ENCODE measurements around the gene NME7.

Gene NME7

DNA sequence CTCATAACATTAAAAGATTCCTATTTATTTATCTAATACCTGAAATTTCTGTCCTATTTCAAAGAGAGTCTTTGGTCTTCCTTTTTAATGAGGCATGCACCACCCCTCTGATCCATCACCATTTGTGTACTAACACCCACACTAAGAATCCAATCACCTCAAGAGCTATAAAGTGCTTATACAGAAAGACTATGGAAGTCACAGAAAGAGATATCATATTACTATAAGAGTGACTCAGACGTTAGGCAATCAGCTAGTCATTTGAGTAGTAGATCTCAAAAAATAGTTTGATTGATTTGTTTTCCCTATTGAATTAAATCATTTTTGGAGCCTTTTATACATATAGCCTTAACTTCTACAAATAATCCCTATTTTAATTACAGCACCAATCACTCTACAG, 46.1 kb downstream of the NME7 start:
- H3K9me3 ChIP-seq: no peaks in the 10 kb centered on the region
- TF ChIP-seq, protein P1, sequence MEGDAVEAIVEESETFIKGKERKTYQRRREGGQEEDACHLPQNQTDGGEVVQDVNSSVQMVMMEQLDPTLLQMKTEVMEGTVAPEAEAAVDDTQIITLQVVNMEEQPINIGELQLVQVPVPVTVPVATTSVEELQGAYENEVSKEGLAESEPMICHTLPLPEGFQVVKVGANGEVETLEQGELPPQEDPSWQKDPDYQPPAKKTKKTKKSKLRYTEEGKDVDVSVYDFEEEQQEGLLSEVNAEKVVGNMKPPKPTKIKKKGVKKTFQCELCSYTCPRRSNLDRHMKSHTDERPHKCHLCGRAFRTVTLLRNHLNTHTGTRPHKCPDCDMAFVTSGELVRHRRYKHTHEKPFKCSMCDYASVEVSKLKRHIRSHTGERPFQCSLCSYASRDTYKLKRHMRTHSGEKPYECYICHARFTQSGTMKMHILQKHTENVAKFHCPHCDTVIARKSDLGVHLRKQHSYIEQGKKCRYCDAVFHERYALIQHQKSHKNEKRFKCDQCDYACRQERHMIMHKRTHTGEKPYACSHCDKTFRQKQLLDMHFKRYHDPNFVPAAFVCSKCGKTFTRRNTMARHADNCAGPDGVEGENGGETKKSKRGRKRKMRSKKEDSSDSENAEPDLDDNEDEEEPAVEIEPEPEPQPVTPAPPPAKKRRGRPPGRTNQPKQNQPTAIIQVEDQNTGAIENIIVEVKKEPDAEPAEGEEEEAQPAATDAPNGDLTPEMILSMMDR (IDR thresholded peaks at IDR 0.05): no peak
- no peak overlapping the region for H3K4me3 ChIP-seq (ENCODE audit: low read depth in 1 of 2, low read length in 1 of 2)

GRCh38 chr1:169318536-169319244, 48.9 kb downstream of the NME7 start:
- Histone ChIP-seq H3K36me3 (no peaks in the 10 kb centered on the region), H3K27ac (no peak overlapping the region), H3K4me3 (ENCODE audit: low read depth in 1 of 2, low read length in 1 of 2) (no peak overlapping the region), H3K4me1 (ENCODE audit: control insufficient read depth in 1 of 2, insufficient read depth in 1 of 2, low read depth in 1 of 2, low read length in 1 of 2) (no peaks in the 10 kb centered on the region), H3K27me3 (no peaks in the 10 kb centered on the region), H3K9me3 (no peaks in the 10 kb centered on the region)
- TF ChIP-seq, protein P1 (IDR thresholded peaks at IDR 0.05): no peak

More for the DNA sequence above, 46.1 kb downstream of the NME7 start:
- peaks cover 0 to 4% of the 10 kb centered on the region in 2 experiments for H3K4me1 ChIP-seq (ENCODE audit: control insufficient read depth in 1 of 2, insufficient read depth in 1 of 2, low read depth in 1 of 2, low read length in 1 of 2)
- H3K27me3 ChIP-seq: no peaks in the 10 kb centered on the region
- H3K36me3 ChIP-seq: no peaks in the 10 kb centered on the region
- H3K27ac ChIP-seq: no peak overlapping the region

DNA sequence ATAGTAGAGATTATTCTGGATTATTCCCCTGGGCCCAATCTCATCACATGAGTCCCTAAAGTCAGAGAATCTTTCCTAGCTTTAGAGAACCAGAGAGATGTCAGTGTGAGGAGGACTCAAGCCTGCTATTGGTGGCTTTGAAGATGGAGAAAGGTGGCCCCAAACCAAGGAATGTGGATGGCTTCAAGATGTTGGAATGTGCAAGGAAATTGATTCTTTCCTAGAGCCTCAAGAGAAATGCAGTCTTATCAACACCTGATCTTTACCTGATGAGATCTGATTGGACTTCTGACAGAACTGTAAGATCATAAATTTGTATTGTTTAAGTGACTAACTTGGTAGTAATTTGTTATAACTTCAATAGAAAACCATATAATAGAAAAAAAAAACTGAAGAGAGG, 51.0 kb downstream of the NME7 start:
- H3K4me3 ChIP-seq (ENCODE audit: low read depth in 1 of 2, low read length in 1 of 2): no peak overlapping the region
- TF ChIP-seq, protein P1 (IDR thresholded peaks at IDR 0.05): no peak
- no peaks in the 10 kb centered on the region for H3K4me1 ChIP-seq (ENCODE audit: control insufficient read depth in 1 of 2, insufficient read depth in 1 of 2, low read depth in 1 of 2, low read length in 1 of 2)
- H3K27ac ChIP-seq: no peak overlapping the region
- no peaks in the 10 kb centered on the region for H3K27me3 ChIP-seq
- H3K36me3 ChIP-seq: no peaks in the 10 kb centered on the region
- no peaks in the 10 kb centered on the region for H3K9me3 ChIP-seq

DNA sequence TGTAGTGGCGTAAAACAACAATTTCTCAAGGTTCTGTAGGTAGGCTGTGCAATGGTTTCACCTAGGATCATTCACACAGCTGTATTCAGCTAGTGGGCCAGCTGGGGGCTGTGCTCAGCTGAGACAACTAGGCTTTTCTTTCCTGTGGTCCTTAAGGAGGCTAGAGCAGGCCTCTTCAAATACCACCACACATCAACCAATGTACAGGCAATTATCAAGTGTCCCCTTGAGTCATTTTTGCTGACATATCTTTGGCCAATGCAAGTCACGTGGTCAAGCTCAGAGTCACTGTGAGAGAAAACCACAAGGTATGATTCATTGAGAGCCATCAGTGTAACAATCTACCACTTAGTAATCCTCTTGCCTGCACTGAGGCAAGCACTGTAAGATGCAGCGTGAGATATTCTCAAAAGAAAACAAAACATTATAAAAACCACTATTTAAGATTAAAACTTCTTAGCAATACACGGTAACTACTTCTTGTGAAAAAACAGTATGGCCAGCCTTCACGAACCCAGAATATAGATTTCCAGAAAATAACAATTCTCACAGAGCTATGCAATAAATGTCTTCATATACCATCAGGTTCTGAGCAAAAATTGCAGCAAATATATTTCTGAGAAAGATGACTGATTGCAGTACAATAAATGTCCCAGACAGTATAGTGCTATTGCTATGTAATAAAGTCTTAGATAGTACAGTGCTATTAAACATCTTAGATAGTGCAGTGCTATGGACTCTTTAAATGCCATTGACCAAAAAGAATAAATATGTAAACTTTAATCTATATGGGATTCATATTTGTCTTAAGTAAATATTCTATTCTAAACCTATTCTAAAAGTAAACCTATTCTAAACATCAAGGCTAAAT, 55.3 kb downstream of the NME7 start:
- H3K9me3 ChIP-seq: no peaks in the 10 kb centered on the region
- no peak overlapping the region for H3K4me3 ChIP-seq (ENCODE audit: low read depth in 1 of 2, low read length in 1 of 2)
- no peaks in the 10 kb centered on the region for H3K27me3 ChIP-seq
- peaks cover 0 to 8% of the 10 kb centered on the region in 2 experiments for H3K4me1 ChIP-seq (ENCODE audit: control insufficient read depth in 1 of 2, insufficient read depth in 1 of 2, low read depth in 1 of 2, low read length in 1 of 2)
- H3K27ac ChIP-seq: no peak overlapping the region
- TF ChIP-seq, protein P1 (IDR thresholded peaks at IDR 0.05): no peak
- no peaks in the 10 kb centered on the region for H3K36me3 ChIP-seq

DNA sequence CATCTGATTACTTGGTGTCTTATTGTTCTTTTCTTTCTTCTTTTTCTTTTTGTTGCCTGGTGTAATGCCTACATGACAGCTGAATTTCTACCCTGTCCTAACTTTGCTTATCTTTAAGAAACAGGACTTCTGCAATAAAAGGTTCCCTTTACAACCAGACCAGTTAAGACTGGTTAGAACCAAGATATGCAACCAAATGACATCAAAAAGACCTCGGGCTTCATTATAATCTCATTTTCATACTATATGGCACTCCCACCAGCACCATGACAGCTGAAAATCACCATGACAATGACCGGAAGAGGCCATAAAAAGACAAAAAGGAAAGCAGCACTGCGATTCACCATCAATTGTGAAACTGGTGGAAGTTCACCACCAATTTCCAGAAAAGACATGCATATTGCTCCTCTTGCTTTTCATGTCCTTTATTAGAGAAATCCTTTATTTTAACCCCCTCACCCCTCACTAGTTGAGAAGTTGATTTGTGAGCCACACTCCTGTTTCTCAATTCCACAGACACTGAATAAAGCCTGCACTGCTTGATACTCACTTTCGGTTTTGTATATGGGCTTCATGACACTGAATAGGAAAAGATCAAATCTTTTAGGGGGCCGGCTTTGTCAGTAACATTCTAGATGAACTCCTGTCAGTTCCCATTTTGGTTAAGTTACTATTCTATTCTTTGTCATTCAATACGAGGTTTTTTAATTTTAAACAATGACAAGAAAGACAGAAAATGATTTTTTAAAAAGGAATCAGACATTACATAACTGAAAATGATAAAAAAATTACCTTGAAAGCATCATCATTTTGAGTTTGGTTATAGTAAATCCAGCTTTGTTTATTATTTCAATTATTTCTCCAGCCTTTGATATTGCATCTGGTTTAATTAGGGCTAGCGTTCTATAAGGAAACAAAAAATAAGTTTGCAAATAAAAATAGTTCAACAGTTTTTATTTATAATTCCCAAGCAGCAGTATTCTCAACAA, 58.1 kb downstream of the NME7 start:
- no peaks in the 10 kb centered on the region for H3K36me3 ChIP-seq
- no peaks in the 10 kb centered on the region for H3K27me3 ChIP-seq
- no peak overlapping the region for H3K27ac ChIP-seq
- peaks cover 0 to 8% of the 10 kb centered on the region in 2 experiments for H3K4me1 ChIP-seq (ENCODE audit: control insufficient read depth in 1 of 2, insufficient read depth in 1 of 2, low read depth in 1 of 2, low read length in 1 of 2)
- H3K9me3 ChIP-seq: no peaks in the 10 kb centered on the region
- peak overlapping the region; percentile 6 to 16 for H3K4me3 ChIP-seq (ENCODE audit: low read depth in 1 of 2, low read length in 1 of 2)
- TF ChIP-seq, protein P1 (IDR thresholded peaks at IDR 0.05): no peak
